Skin of body (tissue), 2 donors: ENCODE measurements around the gene ST6GALNAC2. TPM values are rescaled to one million over a fixed set of nuclear protein-coding genes. Genes with fewer than 3 reads are reported as not detected.
"Not testable (repeated sequence)": the region's sequence is repeated elsewhere in the genome, so short reads cannot be mapped to it uniquely, and the experiment has no call there.

Experiments
- DNase-seq: peaks from one replicate; lab custom pipeline; 2025; lab: John Stamatoyannopoulos, UW
- total RNA-seq: library from RNA; depleted of rRNA; stranded (reverse); fragments of >200 nt; gene quantifications from one replicate; pipeline ENCODE4 v1.2.3, GENCODE V29; 2014

Gene ST6GALNAC2
- total RNA-seq, 1 donor from 2014 or later = 28.0 TPM

- no peak for DNase-seq
Observed at GRCh38 chr17:76570877-76571471, 14.7 kb downstream of the ST6GALNAC2 start.

- no peak for DNase-seq
Observed at GRCh38 chr17:76570457-76570856, 15.2 kb downstream of the ST6GALNAC2 start.

GRCh38 chr17:76569607-76570279, 15.9 kb downstream of the ST6GALNAC2 start:
- DNase-seq = no peak

GRCh38 chr17:76568811-76569221, 16.8 kb downstream of the ST6GALNAC2 start:
- no peak for DNase-seq

GRCh38 chr17:76567634-76568432, 17.8 kb downstream of the ST6GALNAC2 start:
- DNase-seq = no peak

GRCh38 chr17:76566988-76567431, 18.6 kb downstream of the ST6GALNAC2 start:
- DNase-seq = no peak

GRCh38 chr17:76566613-76566943, 19.1 kb downstream of the ST6GALNAC2 start:
- no peak for DNase-seq

- no peak for DNase-seq
Observed at GRCh38 chr17:76565728-76566612, 19.7 kb downstream of the ST6GALNAC2 start.

- DNase-seq = not testable (repeated sequence)
Observed at GRCh38 chr17:76564991-76565727, 20.5 kb downstream of the ST6GALNAC2 start.

- not testable (repeated sequence) for DNase-seq
Observed at GRCh38 chr17:76563359-76563758, 22.3 kb downstream of the ST6GALNAC2 start.

GRCh38 chr17:76562734-76563148, 22.9 kb downstream of the ST6GALNAC2 start:
- no peak for DNase-seq

GRCh38 chr17:76561799-76562268, 23.8 kb downstream of the ST6GALNAC2 start:
- DNase-seq = no peak

GRCh38 chr17:76561332-76561731, 24.3 kb downstream of the ST6GALNAC2 start:
- DNase-seq = no peak

- DNase-seq = no peak
Observed at GRCh38 chr17:76560877-76561221, 24.8 kb downstream of the ST6GALNAC2 start.

GRCh38 chr17:76560036-76560876, 25.4 kb downstream of the ST6GALNAC2 start:
- no peak for DNase-seq

GRCh38 chr17:76559460-76559859, 26.2 kb downstream of the ST6GALNAC2 start:
- DNase-seq = not testable (repeated sequence)

- DNase-seq = no peak
Observed at GRCh38 chr17:76558198-76559095, 27.2 kb downstream of the ST6GALNAC2 start.

- peak; percentile 94 for DNase-seq
Observed at GRCh38 chr17:76557368-76558197, 28.1 kb downstream of the ST6GALNAC2 start.
